GM10266 (cell line): ENCODE measurements around the gene HDAC4.

Source experiments
- DNase-seq: peaks from one replicate; pipeline ENCODE4 v3.0.0; 2012; ENCODE audit errors: extremely low spot score
- TF ChIP-seq, protein P1 (sequence below): IDR thresholded peaks from 2 replicates; pipeline ENCODE4 v1.5.1; 2012; ENCODE audit warnings: mild to moderate bottlenecking, low read depth; ENCODE audit not compliant: control insufficient read depth, insufficient read depth; ENCODE audit errors: missing control alignments

Gene HDAC4

DNA sequence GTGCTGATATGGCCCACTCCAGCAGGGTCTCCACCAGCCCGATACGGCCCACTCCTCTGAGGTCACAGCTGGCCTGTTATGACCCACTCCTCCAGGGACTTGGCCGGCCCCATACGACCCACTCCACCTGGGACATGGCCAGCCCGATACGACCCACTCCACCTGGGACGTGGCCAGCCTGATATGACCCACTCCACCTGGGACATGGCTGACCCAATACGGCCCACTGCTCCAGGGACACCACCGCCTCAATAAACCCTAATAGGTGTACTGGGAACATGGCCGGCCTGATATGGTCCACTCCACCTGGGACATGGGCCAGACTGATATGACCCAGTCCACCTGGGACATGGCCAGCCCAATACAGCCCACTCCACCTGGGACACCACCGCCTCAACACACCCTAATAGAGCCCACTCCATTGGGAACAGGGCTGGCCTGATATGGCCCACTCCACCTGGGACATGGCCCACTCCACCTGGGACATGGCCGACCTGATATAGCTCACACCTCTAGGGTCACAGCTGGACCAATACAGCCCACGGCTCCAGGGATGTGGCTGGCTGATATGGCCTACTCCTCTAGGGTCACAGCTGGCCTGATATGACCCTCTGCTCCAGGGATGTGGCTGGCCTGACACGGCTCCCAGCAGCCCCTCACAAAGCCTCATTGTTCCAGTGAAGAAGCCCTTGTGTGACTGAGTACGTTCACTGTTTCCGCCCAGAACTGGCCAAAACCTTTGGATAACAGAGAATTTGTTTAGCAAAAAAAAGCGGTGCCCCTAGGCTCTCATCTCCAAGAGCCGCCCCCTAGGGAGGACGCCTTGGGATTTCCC lies 245.6 kb downstream of the HDAC4 start:
- TF ChIP-seq, protein P1, sequence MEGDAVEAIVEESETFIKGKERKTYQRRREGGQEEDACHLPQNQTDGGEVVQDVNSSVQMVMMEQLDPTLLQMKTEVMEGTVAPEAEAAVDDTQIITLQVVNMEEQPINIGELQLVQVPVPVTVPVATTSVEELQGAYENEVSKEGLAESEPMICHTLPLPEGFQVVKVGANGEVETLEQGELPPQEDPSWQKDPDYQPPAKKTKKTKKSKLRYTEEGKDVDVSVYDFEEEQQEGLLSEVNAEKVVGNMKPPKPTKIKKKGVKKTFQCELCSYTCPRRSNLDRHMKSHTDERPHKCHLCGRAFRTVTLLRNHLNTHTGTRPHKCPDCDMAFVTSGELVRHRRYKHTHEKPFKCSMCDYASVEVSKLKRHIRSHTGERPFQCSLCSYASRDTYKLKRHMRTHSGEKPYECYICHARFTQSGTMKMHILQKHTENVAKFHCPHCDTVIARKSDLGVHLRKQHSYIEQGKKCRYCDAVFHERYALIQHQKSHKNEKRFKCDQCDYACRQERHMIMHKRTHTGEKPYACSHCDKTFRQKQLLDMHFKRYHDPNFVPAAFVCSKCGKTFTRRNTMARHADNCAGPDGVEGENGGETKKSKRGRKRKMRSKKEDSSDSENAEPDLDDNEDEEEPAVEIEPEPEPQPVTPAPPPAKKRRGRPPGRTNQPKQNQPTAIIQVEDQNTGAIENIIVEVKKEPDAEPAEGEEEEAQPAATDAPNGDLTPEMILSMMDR = no peak
- DNase-seq = no peak

DNA sequence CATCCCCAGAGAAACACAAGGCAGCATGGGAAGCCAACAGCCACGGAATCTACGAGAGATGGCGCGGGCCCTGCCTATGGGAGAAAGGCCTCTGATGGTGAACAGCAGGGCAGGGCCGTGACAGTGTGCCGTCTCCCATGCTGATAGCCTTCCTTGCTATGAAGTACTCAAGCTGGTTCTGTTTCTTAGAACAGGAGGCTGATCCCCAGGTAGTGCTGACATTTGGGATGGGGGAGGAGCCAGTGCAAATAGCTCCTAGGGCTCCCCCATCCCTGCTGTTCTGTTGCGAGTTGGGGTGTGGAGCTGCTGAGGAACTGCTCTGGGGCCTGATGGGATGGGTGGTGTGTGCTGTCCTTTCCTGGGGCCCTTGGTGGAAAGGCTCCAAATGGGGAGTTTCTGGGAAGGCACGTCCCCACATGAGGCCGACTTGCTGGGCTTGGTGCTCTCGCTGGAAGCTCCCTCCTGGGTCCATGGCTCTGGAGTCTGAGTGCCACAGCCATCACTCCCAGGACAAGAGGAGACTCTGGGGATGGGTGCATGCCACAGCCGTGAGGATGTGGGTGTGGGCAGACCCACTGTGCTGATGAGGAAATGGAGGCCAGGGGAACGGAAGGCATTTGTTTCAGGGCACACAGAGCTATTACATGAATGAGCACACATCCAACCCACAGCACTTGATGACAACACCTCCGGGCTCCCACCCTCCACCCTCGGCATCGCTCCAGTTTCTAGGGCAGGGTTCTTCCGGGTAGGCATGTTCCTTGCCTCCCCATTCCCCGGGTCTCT lies 246.8 kb downstream of the HDAC4 start:
- TF ChIP-seq, protein P1 = no peak
- DNase-seq = no peak

DNA sequence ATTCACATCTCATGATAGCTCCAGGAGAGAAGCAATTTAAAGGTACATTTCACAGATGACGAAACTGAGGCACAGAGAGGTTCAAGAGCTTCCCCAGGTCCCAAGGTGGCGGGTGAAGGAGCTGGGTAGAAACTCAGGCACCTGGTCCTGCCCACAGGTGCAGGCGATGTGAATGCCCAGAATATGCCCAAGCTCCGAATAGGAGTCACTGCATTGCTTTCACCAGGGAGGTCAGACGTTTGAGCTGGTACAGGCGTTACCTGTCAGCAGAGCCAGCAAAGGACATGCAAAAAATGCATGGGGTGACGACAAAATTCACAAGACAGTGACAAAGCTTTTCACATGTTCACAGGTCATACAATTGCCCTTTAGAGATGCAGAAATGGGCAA lies 247.9 kb downstream of the HDAC4 start:
- DNase-seq = no peak
- TF ChIP-seq, protein P1 = no peak

DNA sequence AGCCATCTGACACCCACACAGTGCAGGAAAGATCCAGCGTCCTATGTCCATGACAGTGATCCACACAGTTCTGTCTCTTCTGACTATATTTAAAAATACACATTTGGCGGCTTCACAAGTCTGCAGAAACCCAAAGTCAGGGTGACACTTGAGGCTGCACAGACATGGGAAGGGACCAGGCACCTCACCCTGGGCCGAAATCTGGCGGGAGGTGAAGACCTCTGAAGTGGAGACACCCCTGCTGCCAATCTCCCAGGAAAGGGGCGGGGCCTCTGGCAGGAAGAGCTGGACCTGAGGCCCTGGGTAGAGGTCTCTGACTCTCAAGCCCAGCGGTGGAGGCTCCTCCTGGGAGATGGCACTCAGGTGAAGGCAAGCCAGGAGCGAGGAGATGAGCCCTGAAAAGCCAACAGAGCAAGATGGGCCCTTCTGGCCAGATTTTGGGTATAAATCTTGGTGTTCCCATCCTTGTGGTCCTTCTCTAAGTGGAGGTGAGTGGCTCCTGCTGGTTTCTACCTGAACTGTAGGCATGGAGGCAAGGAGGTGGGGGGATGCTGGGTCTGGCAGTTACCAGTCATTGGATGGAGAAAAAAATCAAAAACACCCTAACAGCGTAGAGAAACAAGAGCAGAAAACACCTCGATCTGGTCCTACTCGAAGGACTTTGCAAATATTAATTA lies 248.4 kb downstream of the HDAC4 start:
- TF ChIP-seq, protein P1 = no peak
- no peak for DNase-seq

DNA sequence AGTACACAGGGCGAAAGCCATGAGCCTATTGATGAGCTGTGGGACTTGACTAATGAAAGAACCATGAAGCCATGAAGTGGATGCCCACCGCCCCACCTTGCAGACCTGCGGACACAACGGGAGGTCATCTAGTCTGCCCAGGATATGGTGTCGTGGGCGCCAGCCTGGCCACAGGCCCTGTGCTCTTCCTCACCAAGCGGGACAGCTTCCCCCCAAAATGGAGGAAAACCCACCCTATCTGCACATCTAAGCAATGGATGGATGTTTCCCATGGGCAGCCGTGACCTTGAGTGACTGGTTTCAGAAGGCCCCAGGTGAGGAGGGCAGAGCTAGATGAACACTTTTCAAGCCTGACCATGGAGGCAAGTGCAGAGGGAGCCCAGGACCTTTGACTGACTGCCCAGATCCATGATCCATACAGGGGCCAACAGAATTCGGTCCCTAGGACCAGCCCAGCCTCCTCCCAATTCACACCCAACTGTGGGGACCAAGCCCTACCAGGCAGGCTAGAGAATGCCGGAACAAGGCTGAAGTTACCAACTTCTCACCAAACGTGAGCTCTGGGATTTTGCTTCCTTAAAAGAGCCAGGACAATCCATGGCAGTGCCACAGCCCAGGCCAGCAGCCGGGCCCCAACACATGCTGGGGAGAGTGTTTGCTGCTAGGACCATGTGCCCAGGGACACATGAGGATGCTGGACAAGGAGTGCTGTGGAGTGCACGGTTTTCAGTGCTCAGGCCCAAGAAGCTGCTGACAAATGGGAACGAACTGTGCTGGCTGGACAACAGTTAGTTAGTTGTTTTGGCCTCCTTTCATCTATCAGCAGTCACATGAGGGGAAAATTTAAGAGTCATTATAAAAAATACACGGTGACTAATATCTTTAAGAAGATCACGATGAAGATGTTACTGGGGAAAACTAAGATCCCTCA lies 249.4 kb downstream of the HDAC4 start:
- TF ChIP-seq, protein P1 = no peak
- no peak for DNase-seq

DNA sequence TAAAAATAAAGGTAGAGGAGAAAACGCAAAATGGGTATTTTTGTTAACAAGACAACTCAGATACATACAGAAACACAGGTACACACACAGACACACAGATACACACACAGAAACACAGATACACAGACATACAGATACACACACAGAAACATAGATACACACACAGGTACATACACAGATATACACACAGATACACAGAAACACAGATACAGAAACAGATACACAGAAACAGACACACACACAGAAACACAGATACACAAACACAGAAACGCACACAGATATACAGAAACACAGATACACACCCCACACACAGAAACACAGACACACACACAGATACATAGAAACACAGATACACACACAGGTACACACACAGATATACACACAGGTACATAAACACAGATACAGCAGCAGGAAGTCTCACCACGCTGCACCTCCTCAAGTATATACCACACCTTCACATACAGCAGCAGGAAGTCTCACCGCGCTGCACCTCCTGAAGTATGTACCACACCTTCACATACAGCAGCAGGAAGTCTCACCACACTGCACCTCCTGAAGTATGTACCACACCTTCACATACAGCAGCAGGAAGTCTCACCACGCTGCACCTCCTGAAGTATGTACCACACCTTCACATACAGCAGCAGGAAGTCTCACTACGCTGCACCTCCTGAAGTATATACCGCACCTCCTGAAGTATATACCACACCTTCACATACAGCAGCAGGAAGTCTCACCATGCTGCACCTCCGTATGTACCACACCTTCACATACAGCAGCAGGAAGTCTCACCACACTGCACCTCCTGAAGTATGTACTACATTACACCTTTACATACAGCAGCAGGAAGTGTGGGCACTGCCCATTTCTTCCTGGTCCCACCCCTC lies 250.5 kb downstream of the HDAC4 start:
- TF ChIP-seq, protein P1 = no peak
- no peak for DNase-seq
